Large intestine (tissue), 3 donors: ENCODE measurements around the gene ZWILCH. TPM values are rescaled to one million over a fixed set of nuclear protein-coding genes. Genes with fewer than 3 reads are reported as not detected.

Source experiments
- DNase-seq, 2 donors: peaks; one replicate each; pipeline versions ENCODE4 v3.0.0 to v3.0.0-alpha.2; 2013
- H3K27ac ChIP-seq: one replicate; pipeline ENCODE4 v1.5.1; 2013; ENCODE audit warnings: low read length
- H3K27me3 ChIP-seq: 2 replicates; pipeline ENCODE4 v1.6.1; 2013; ENCODE audit warnings: low read length; ENCODE audit not compliant: control insufficient read depth, insufficient read depth
- H3K36me3 ChIP-seq: 2 replicates; pipeline ENCODE4 v1.6.1; 2013; ENCODE audit warnings: low read length; ENCODE audit not compliant: control insufficient read depth, insufficient read depth
- H3K4me1 ChIP-seq: one replicate; pipeline ENCODE4 v1.6.1; 2013; ENCODE audit warnings: low read length; ENCODE audit not compliant: control insufficient read depth, insufficient read depth
- H3K4me3 ChIP-seq: one replicate; pipeline ENCODE4 v1.5.1; 2013; ENCODE audit warnings: low read length
- H3K9me3 ChIP-seq: one replicate; pipeline ENCODE4 v1.6.1; 2013; ENCODE audit warnings: mild to moderate bottlenecking, low read depth, low read length, moderate library complexity; ENCODE audit not compliant: control insufficient read depth
- WGBS: methylation state at CpG from one replicate; pipeline ENCODE4 v1.1.5; 2013; ENCODE audit warnings: low lambda C conversion rate; ENCODE audit not compliant: insufficient coverage; 5-methylcytosine and 5-hydroxymethylcytosine counted together
- polyA plus RNA-seq: library from polyadenylated mRNA; unstranded; fragments of 120-200 nt; gene quantifications from one replicate; pipeline ENCODE4 v1.2.1, GENCODE V29; 2013

Gene ZWILCH
- polyA plus RNA-seq, 1 donor: 12.3 TPM

DNA sequence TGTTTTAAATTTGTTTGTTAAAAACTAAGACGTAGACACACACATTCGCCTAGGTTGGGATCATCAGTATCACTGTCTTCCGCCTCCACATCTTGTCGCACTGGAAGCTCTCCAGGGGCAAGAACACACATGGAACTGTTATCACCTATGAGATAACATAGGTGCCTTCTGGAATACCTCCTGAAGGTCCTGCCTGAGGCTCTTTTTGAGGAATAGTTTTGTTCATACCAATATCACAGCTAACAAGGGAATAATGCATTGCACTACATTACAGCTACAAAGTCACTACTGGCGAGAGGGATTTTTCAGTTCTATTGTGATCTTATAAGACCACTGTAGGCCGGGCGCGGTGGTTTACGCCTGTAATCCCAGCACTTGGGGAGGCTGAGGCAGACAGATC is 29.9 kb downstream of the ZWILCH start:
- 94% methylated on average over 2 of the region's 9 CpGs for WGBS
- Histone ChIP-seq H3K27me3 (no peaks in the 10 kb centered on the region), H3K36me3 (peaks cover 11% of the 10 kb centered on the region)

GRCh38 chr15:66542896-66543295 is 37.8 kb downstream of the ZWILCH start:
- Histone ChIP-seq H3K27ac (no peak overlapping the region), H3K27me3 (no peaks in the 10 kb centered on the region), H3K9me3 (no peaks in the 10 kb centered on the region), H3K36me3 (peaks cover 13% of the 10 kb centered on the region), H3K4me1 (no peaks in the 10 kb centered on the region), H3K4me3 (no peak overlapping the region)
- 100% methylated on average over 1 of the region's 4 CpGs for WGBS
- no peak for DNase-seq

More for the DNA sequence above, 29.9 kb downstream of the ZWILCH start:
- Histone ChIP-seq H3K27ac (no peak overlapping the region), H3K4me1 (no peaks in the 10 kb centered on the region), H3K4me3 (no peak overlapping the region), H3K9me3 (no peaks in the 10 kb centered on the region)
- no peak for DNase-seq

GRCh38 chr15:66545255-66545654 is 40.1 kb downstream of the ZWILCH start:
- Histone ChIP-seq H3K4me3 (no peak overlapping the region), H3K27ac (no peak overlapping the region), H3K4me1 (no peaks in the 10 kb centered on the region), H3K27me3 (no peaks in the 10 kb centered on the region), H3K36me3 (peaks cover 6% of the 10 kb centered on the region), H3K9me3 (no peaks in the 10 kb centered on the region)
- DNase-seq: no peak
- WGBS: no CpG with 5 or more reads among the region's 1 CpG

- H3K4me3 ChIP-seq: no peak overlapping the region
- H3K36me3 ChIP-seq: no peaks in the 10 kb centered on the region
Measured at GRCh38 chr15:66555685-66556084, 50.6 kb downstream of the ZWILCH start.

GRCh38 chr15:66558271-66558670 is 53.1 kb downstream of the ZWILCH start:
- Histone ChIP-seq H3K9me3 (no peaks in the 10 kb centered on the region), H3K27me3 (no peaks in the 10 kb centered on the region), H3K27ac (no peak overlapping the region), H3K4me1 (no peaks in the 10 kb centered on the region), H3K4me3 (no peak overlapping the region), H3K36me3 (no peaks in the 10 kb centered on the region)
- 100% methylated on average over 1 of the region's 6 CpGs for WGBS
- no peak for DNase-seq

More at GRCh38 chr15:66555685-66556084, 50.6 kb downstream of the ZWILCH start:
- H3K27me3 ChIP-seq: no peaks in the 10 kb centered on the region
- no peak overlapping the region for H3K27ac ChIP-seq
- no peak for DNase-seq
- no peaks in the 10 kb centered on the region for H3K4me1 ChIP-seq
- no peaks in the 10 kb centered on the region for H3K9me3 ChIP-seq

GRCh38 chr15:66560856-66561525 is 55.9 kb downstream of the ZWILCH start:
- Histone ChIP-seq H3K4me1 (no peaks in the 10 kb centered on the region), H3K27ac (no peak overlapping the region), H3K4me3 (no peak overlapping the region), H3K36me3 (no peaks in the 10 kb centered on the region), H3K9me3 (no peaks in the 10 kb centered on the region), H3K27me3 (no peaks in the 10 kb centered on the region)
- 100% methylated on average over 1 of the region's 18 CpGs for WGBS
- no peak for DNase-seq

GRCh38 chr15:66563126-66563525 is 58.0 kb downstream of the ZWILCH start:
- Histone ChIP-seq H3K27ac (no peak overlapping the region), H3K9me3 (no peaks in the 10 kb centered on the region), H3K27me3 (no peaks in the 10 kb centered on the region), H3K4me1 (no peaks in the 10 kb centered on the region), H3K4me3 (no peak overlapping the region), H3K36me3 (no peaks in the 10 kb centered on the region)
- no CpG with 5 or more reads among the region's 4 CpGs for WGBS
- DNase-seq: no peak

DNA sequence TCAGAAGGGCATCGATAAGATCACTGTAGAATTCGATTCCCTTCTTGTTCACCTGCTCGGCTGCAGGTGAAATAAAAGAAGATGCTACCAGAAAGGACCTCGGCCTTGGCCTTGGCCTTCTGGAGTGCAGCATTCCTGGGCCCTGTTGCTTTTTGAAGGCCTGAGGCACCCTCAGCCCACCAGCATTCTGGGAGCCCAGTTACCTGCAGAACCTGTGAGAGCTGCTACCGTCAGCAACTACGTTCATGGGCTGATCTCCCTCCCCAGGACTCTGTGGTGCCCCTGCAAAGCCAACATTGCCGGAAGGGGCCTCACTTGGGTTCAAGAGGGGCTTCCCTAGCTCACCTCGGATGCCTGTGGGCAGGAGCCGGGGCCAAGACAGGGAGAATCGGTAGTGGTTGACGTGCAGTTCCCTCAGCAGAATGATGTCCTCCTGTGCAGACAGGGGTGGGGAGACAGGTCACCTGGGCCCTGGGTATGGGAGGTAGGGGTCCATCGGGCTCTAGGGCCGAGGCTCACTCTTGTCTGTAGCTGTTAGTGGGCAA is 58.5 kb downstream of the ZWILCH start:
- no CpG with 5 or more reads among the region's 13 CpGs for WGBS
- Histone ChIP-seq H3K27me3 (no peaks in the 10 kb centered on the region), H3K9me3 (no peaks in the 10 kb centered on the region), H3K4me3 (no peak overlapping the region), H3K36me3 (no peaks in the 10 kb centered on the region), H3K4me1 (no peaks in the 10 kb centered on the region), H3K27ac (no peak overlapping the region)
- DNase-seq: no peak

- no peaks in the 10 kb centered on the region for H3K9me3 ChIP-seq
- H3K36me3 ChIP-seq: no peaks in the 10 kb centered on the region
- no peak for DNase-seq
- H3K27me3 ChIP-seq: no peaks in the 10 kb centered on the region
- no CpG with 5 or more reads among the region's 18 CpGs for WGBS
- no peak overlapping the region for H3K4me3 ChIP-seq
- H3K4me1 ChIP-seq: no peaks in the 10 kb centered on the region
- no peak overlapping the region for H3K27ac ChIP-seq
Measured at GRCh38 chr15:66564136-66565041, 59.3 kb downstream of the ZWILCH start.

DNA sequence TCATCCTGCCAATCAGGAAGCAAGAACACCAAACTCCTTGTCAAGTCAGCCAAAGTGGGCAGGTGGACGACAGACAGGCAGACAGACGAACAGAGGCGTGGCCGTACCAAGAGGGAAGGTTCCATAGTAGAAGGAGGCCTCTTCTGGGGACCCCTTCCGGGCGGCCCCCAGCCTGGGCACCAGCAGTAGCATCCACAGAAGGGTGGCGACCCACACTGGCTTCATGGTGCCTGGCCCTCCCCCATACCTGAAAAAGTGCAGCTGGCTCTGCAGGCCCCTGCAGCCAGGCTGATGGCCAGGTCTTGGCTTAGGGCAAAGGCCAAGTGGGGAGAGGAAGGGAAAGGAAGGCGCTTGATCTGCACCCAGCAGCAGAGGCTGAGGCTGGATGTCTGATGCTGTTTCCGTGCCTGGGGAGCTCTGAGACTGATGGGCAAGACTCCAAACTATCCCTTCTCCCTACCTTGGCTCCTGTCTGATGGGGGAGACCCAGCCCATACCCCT is 60.1 kb downstream of the ZWILCH start:
- no CpG with 5 or more reads among the region's 9 CpGs for WGBS
- no peaks in the 10 kb centered on the region for H3K27me3 ChIP-seq
- no peaks in the 10 kb centered on the region for H3K36me3 ChIP-seq
- H3K4me1 ChIP-seq: no peaks in the 10 kb centered on the region
- DNase-seq: no peak
- no peak overlapping the region for H3K27ac ChIP-seq
- no peaks in the 10 kb centered on the region for H3K9me3 ChIP-seq
- no peak overlapping the region for H3K4me3 ChIP-seq
